Measurements from ENCODE around the gene PDGFD.

DNA sequence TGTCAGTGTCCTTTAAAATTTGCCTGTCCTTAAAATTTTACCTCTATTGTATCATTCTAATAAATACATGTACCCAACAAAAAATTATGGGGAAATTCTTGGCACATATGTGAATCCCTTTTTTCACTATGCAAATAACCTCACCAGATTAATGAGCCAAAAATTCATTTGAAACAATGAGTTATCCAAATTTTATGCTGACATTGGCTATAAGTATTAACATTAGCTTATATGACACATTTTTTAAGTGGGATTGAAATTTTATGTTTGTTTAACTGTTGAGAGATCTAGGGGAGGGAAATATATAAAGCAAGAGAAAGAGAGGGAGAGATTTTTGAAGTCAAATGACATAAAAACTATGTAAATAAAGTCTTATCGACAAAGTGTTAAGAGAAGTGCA, 11.8 kb upstream of the PDGFD start:
- TF ChIP-seq EP300 (IDR thresholded peaks at IDR 0.05) = no peak
- TF ChIP-seq, protein P1, sequence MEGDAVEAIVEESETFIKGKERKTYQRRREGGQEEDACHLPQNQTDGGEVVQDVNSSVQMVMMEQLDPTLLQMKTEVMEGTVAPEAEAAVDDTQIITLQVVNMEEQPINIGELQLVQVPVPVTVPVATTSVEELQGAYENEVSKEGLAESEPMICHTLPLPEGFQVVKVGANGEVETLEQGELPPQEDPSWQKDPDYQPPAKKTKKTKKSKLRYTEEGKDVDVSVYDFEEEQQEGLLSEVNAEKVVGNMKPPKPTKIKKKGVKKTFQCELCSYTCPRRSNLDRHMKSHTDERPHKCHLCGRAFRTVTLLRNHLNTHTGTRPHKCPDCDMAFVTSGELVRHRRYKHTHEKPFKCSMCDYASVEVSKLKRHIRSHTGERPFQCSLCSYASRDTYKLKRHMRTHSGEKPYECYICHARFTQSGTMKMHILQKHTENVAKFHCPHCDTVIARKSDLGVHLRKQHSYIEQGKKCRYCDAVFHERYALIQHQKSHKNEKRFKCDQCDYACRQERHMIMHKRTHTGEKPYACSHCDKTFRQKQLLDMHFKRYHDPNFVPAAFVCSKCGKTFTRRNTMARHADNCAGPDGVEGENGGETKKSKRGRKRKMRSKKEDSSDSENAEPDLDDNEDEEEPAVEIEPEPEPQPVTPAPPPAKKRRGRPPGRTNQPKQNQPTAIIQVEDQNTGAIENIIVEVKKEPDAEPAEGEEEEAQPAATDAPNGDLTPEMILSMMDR (IDR thresholded peaks at IDR 0.05) = no peak
- TF ChIP-seq POLR2A (IDR thresholded peaks at IDR 0.05) = no peak
- no peak for TF ChIP-seq POLR2AphosphoS5 (IDR thresholded peaks at IDR 0.05)
